Measurements from ENCODE around the gene FAM83D.
A peak's percentile ranks its signal among the peaks of the same experiment; 100 is the strongest.

Gene FAM83D, protein sequence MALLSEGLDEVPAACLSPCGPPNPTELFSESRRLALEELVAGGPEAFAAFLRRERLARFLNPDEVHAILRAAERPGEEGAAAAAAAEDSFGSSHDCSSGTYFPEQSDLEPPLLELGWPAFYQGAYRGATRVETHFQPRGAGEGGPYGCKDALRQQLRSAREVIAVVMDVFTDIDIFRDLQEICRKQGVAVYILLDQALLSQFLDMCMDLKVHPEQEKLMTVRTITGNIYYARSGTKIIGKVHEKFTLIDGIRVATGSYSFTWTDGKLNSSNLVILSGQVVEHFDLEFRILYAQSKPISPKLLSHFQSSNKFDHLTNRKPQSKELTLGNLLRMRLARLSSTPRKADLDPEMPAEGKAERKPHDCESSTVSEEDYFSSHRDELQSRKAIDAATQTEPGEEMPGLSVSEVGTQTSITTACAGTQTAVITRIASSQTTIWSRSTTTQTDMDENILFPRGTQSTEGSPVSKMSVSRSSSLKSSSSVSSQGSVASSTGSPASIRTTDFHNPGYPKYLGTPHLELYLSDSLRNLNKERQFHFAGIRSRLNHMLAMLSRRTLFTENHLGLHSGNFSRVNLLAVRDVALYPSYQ

DNA sequence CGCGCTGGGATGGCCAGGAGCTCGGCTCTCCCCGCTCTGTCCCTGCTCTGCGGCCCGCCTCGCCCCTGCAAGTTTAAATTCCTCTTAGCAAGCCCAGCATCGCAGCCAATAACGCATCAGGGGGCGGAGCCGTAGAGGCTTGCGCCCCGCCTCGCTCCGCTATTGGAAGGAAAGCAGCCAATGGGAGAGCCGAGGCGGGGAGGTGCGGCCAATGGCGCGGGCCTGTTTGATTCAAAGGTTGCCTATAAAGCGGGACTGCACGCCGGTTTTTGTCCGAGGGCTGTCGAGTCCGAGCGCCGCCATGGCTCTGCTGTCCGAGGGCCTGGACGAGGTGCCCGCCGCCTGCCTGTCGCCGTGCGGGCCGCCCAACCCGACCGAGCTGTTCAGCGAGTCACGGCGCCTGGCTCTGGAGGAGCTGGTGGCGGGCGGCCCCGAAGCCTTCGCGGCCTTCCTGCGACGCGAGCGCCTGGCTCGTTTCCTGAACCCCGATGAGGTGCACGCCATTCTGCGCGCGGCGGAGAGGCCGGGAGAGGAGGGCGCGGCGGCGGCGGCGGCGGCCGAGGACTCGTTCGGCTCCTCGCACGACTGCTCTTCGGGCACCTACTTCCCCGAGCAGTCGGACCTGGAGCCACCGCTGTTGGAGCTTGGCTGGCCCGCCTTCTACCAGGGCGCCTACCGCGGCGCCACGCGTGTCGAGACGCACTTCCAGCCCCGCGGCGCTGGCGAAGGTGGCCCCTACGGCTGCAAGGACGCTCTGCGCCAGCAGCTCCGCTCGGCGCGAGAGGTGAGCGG lies at the start of gene FAM83D:
Gene FAM83D (plus strand): TSS at position 276 of the 792 bp plus-strand sequence. CDS start 26 bp downstream, at position 302.
- peak; percentile 98 for DNase-seq

DNA sequence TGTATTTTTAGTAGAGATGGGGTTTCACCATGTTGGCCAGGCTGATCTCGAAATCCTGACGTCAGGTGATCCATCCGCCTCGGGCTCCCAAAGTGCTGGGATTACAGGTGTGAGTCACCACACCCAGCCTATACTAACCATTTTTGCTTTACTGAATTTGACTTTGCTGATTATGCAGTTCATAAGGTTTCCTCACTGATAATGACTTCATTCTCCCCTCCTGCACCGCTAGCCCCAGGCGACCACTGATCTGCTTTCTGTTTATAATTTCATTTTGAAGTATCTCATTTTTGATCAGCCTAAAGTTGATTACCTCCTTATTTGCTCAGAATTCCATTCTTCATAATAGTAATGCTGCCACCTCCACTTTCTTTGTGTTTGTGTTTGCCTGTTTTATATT lies 48.7 kb upstream of the FAM83D start:
- DNase-seq = no peak

DNA sequence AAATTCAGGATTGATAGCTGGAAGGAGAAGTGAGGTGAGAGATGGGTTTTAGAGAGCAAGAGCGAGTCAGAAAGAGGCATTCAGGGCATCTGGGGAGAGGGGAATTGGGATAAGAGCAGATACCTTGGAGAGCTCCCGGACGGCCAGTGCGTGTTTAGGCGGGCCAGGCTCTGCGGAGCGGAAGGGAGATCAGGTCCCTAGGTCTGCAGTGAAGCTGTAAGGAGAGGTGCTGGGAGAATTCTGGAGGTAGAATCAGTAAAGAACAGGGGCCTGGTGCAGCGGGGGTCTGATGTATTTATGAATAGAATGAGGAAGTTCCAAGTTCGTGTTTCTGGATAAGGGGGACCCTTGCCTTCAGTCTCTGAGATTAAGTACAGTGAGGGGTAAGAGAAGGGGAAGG lies 47.4 kb upstream of the FAM83D start:
- no peak for DNase-seq

DNA sequence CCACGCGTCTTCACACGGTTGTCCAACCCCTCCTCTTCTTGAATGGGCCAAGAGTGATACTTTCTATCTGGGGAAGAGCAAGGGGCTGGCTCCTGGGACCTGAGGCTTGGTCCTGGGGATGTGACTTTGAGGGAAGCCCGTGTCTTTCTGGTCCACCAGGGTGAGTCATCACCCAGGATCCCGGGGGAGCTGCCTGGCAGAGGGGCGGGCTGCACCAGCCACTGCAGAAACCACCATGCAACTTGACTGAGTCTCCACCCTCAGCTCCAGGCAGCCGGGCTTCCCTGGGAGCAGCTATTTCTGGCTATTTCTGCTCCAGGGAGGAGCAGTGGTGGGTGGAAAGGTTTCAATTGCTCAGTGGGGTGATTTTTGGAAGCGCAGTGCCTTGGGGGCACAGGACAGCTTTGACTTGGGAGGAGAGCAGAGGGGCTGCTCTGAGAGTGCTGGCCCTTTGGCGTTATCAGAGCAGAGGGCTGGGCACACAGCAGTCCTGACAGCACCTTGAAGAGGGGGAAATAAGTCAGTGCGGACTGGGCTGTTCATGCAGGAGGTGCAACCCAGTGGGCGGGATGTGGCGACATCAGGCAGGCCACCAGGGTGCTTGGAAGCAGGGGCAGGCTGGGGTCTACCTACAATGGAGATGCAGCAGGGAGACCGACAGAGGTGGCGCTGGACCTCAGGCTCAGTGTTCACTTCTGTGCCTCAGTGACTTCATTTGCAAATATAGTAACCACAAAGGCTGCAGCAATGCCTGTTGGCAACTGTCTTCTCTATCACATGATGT lies 45.1 kb upstream of the FAM83D start:
- DNase-seq = no peak

DNA sequence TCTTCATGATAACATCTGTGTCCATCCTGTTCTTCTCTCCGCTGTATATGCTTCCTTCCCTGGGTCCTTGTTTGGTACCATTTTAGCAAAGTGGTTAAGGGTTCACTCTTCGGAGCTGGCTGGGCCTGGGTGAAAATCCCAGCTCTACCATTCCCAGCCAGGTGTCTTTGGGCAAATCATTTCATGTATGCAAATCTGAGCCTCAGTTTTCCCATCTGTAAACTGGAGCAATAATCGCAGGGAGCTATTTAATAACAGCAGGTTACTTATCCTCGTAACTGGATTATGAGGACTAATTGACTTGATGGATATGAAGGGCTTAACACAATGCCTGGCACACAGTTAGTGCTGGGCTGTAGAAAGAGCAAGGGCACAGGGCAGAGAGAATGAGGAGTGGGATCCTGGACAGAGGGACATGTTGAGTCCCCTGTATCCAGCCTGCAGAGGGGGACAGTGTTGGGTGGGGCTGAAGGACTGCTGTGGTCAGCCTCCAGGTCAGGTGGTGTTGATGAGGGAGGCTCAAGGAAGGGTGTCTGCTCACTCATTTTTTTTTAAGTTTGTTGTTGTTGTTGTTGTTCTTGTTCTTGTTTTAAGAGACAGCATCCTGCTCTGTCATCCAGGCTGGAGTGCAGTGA lies 44.3 kb upstream of the FAM83D start:
- no peak for DNase-seq

DNA sequence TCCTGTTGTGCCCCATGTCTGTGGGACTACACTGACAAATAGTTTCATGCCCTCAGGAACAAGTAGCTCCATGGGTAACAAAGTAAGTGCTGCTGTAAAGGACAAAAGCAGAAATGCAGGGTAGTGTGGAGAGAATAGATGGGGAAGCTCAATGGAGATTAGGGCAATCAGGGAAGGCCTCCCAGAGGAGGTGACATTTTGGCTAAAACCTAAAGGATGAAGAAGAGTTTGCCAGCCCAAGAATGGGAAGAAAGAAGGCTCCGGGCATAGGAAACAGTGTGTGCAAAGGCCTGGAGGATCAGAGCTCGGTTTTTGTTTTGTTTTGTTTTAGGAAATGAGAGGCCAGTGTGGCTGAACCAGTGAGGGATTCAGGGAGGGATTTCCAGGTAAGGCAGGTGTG lies 43.6 kb upstream of the FAM83D start:
- DNase-seq = no peak

DNA sequence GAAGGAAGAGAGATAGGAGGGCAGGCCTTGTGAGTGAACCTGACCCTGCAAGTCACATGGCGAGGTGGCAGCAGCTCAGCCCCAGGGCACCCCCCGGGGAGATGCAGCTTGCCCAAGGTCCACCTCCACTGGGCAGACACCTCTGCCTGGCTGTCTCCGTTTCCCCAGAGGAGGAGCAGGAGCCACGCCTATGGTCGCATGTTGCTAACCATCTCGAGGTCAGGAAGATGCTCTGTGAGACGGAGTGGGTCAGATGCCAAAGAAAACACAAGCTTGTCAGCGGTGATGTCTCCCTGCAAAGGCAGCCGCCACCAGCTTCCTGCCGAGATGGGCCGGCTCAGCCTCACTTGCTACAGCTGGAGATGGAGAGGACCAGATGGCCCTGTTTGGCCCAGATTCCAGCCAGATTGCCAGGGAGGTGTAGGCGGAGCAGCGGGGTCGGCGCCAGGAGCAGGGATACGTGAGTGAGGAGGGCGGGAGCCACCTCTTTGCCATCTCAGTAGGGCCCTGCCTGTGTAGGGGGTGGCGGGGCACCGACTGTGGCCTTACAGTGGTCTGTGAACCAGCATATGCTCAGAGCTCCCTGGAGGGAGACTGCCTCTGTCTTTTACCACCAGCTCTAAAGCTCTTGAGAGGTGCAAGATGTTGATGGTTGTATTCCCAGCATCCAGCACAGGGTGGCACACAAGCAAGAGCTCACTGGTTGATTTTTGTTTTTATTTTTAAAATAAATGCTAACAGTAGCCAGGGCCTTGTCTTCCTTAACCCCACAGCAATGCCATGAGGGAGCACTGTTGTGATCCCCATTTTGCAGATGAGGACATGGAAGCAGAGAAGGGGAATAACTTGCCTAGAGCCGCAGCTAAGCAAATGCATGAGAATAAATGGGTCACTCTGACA lies 42.9 kb upstream of the FAM83D start:
- no peak for DNase-seq

DNA sequence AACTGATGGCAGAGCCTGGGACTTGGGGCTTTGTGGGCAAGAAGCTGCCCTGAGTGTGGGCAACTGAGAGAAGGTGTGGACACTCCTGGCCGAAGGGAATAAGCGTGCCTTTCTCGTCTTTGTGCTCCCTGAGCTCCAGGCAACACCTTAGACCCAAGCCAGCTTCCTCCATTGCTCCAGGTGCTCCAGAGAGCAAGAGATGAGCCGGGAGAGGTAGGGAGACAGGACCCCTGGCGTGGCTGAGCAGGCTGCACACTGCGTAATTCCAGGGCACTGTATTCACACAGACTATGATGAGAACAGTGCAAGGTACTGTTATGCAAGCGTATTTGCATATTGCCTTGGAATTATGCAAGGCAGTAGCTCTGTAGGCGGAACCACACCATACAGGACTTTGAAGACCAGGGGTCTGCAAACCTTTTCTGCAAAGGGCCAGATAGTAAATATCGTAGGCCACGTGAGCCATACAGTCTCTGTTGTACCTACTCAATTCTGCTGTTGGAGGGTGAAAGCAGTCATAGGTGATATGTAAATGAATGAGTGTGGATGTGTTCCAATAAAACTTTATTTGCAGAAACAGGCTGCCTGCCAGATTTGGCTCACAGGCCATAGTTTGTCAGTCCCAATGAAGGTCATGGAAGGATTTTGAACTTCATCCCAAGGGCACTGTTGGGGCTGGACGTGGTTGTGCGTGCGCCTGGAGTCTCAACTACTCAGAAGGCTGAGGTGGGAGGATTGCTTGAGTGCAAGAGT lies 42.1 kb upstream of the FAM83D start:
- DNase-seq = no peak

DNA sequence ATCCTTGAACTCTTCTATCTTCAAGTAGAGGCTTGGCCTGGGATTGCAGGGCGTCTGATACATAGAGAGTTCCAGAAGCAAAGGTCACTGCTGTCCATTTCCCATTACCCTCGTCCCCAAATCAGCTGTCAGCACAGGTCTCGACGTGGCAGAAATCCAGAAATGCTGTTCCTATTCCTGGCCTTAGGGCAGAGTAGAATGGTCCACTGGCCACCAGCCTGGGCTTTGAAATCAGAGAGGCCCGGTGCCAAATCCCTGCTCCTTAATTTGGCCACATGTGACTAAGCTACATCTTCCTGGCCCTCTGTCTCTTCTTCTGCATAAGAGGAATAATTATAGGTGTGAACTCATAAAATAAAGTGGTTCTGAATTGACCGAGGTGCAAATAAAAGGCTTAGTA lies 40.9 kb upstream of the FAM83D start:
- no peak for DNase-seq

DNA sequence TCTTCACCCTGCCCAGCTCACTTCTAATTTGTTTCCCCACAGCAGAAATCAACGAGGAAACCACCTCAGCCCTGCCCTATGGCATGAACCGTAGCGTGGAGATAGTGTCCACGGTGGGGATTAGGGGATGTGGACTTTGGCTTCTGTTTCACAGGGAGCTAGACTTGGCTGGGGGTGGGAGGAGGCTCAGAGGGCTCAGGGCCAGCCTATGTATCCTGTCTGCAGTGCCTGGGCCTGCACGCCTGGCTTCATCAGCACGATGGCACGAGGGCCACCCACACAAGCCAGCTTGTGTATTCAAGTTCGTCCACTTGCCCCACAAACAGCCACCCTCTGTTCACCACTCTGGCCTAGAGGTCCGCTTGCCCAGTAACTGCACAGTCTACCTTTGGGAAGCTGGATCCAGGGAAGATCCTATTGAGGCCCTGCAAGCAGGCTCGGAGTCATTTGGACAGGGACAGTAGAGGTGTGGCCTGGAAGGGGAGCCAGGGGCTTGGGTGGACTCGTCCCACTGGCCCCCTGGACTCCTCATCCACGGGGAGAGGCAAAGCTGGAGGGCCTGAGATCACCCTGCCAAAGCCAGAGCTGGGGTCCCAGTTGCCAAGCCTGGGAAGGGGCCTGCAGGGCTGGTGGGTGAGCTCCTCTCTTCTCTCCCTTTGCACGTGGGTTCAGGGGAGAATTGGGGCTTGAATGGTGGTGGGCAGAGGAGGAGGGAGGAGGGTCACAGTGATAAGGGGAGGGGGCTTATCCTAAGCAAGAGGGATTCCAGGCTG lies 38.0 kb upstream of the FAM83D start:
- no peak for DNase-seq

DNA sequence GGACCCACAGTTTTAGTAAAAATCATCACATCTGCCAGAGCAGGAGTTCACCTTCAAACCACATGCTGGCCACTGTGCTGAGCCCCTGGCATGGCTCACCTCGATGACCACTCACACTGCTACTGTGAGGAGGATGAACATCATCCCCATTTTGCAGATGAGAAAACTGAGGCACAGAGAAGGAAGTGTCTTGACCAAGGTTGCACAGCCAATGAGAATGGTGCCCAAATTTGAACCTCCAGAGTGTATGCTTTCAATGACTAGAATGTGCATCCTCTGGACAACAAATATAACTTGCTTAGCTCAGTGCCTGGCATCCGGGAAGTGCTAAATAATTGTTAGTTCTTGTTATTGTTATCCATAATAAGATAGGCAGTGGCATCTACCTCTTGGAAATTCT lies 37.2 kb upstream of the FAM83D start:
- no peak for DNase-seq

DNA sequence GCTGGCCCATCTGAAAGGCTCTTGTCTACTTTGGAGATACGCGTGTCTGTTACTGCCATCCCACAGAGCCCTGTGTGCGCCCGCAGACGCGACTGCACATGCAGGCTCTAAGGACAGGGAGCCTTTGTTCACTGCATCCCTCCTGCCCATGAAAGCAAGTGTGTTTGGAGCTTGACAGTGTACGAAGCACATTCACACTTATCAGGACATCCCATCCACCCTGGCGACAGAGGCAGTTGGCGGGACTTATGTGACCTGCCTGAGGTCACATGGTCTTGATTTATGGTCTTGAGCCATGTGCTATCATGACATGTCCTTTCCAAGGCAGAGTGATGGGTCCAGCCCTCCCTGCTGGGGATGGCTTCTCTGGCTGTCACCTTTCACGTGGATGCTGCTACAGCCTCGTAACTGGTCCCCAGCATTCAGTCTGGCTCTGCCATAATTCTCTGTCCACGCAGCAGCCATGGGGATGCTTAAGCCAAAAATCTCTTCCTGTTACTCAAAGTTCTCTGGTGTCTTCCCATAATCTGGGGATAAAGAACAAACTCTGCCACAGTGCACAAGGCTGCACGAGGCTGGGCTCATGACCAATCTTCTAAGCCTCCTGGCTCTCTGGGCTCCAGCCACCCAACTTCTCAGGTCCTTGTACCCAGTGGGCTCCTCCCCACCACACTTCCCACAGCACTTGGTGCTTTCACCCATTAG lies 36.3 kb upstream of the FAM83D start:
- no peak for DNase-seq

DNA sequence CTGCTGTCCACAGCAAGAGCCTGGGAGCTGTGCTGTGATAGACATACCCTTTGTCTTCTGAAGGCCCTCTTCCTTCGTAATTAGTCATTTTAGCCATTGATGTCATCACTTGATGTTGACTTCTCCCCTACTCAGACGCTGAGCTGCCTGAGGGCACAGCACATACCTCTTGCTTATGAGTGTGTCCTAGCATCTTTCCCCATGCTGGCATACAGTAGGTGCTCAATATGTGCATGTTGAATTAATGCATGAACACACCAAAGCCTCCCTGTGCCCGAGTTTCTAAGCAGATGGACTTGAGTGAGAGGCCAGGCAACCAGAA lies 35.8 kb upstream of the FAM83D start:
- no peak for DNase-seq

DNA sequence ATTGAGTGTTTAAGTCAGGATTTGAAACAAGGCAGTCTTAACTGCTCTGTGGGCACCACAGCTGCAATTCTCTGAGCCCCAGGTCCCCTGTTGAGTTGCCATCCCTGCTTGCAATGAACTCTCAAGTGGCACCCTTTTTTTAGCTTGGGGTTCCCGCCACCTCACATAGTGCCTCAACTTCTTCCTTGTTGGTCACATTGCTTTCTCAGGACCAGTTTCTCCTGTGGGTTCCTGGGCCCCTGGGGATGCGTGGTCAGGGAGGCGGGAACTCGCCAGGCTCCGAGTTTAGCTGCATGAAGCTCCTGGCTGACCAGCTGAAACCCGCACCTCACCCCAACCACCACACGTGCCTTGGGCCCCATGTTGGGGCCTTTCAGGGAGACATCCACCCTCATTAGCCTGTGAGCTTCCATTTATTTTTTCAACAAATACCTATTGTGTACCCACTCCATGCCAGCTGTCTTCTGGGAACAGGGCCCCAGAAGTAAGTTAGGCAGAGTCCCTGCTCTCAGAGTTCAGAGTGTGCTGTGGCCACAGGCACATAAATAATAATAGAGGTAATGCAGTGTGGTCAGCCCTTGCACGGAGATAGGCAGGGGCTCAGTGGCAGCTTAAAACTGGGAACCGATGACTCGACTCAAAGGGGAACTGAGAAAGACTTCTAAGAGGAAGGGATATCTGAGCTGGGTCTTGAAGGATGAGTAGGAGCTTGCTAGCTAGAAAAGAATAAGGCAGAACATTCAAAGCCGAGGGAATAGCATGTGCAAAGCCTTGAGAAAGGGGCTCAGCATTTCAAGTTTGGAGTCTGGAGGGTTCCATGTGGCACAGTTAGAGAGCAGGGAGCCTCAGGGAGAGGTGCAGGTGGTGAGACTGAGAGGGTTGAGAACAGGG lies 33.9 kb upstream of the FAM83D start:
- DNase-seq = no peak

DNA sequence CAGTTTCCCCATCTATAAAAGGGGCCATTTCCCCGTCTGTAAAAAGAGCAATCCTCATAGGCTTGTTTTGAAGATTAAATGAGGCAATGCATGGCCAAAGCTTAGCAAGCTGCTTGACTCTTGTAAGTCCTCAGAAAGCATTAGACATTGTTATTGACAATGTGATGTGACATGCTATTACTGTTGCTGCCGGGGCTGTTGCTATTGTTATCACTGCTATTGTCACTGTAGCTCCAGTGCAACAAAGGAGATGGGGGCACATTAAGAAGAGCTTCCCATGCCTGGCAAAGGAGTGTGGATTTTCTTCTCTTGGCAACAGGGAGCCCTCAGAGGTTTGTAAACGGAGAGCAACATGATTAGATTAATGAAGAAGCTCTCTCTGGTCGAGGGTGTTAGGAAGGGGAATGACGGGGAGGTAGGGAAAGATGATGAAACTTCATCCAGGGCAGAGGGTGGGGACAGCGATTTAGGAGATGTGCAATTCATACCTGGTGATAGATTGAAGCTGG lies 33.1 kb upstream of the FAM83D start:
- no peak for DNase-seq

DNA sequence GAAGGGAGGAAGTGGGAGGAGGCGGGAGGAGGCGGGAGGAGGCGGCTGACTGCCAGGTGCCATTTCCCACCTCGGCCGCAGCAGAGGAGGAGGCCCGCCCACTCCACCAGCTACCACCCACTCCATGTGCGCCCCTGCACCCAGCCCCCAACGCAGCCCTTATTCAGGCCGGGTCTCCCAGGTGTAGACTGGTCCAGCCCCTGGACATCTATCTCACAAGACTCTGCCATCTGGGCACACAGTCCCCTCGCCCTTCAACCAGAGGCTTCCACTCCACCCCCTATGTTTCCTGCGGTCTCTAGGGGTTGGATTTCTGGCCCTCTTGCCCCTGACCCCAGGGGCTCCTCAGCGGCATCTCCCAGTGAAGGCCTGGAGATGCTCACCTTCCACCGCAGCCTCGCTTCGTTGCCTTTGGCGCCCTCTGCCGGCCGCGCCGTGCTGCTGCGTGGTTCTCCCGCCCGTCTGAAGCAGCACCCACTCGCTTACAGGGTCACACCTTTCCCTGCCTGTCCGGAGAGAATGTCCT lies 32.6 kb upstream of the FAM83D start:
- DNase-seq = peak; percentile 90

DNA sequence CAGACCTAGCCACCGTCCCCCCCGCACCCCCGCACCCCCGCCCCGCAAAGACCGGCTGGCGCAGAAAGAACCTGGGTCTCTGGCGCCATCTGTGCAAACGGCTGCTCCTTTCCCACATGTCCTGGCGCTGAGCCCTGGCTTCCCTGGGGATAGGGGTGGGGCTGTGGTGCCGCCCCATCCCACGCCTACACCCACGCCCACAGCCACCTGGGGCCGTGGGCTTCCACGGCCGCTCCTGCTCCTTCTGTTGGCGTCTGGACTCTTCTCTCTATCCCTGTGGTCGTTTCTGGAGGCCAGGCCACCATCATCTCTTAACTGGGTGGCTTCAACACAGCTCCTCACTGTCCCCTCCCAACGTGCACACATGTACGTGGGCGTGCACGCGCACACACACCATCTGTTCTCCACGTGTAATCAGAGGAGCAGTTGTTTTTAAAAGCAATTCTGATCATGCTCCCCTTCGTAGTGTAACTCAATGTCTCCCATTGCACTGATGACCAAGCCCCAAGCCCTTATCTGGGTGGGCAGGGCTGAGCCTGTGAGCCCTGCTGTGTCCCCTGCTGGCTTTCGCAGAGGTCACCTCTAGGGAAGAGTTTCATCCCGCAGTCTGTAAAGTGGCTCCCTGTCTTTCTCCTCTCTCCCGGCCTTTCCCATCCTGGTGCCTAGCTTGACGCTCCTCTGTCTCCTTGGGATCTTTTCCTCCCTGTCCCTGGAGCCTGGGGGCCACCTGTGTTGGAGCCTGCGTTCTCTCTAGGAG lies 31.9 kb upstream of the FAM83D start:
- no peak for DNase-seq
